Measurements from ENCODE around the gene MCC.

The MCC gene

GRCh38 chr5:113450462-113450861, 37.8 kb downstream of the MCC start:
- Histone ChIP-seq H3K27ac (no peak overlapping the region), H3K27me3 (ENCODE audit: insufficient read depth, low read depth, severe bottlenecking) (no peaks in the 10 kb centered on the region), H3K36me3 (no peaks in the 10 kb centered on the region), H3K4me3 (ENCODE audit: low read depth, low read length) (no peak overlapping the region), H3K9me3 (ENCODE audit: severe bottlenecking) (no peaks in the 10 kb centered on the region)
- no peak for TF ChIP-seq CTCF (IDR thresholded peaks at IDR 0.05; ENCODE audit: low read depth, low read length)
- DNase-seq = no peak

DNA sequence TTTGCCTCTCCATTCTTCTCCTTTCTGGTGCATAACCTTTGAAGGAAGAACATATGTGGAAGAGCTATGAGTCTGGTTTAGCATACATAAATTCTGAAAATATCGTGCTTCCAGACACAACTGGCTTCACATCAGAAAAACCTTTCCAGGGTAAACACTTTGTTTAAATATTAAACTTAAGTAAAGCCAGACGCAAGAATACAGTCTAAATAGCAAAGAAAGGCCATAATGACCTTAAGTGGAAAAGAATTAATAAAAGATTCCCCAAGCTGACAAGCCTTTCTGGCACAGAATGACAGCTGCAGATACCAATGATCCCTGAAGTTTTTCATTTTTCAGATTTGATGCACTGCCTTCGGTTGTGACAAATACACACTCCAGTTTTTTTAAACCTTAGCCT, 40.0 kb downstream of the MCC start:
- no peaks in the 10 kb centered on the region for H3K36me3 ChIP-seq
- no peak for DNase-seq
- H3K27me3 ChIP-seq (ENCODE audit: insufficient read depth, low read depth, severe bottlenecking) = no peaks in the 10 kb centered on the region
- no peaks in the 10 kb centered on the region for H3K9me3 ChIP-seq (ENCODE audit: severe bottlenecking)
- no peak for TF ChIP-seq CTCF (IDR thresholded peaks at IDR 0.05; ENCODE audit: low read depth, low read length)
- no peak overlapping the region for H3K27ac ChIP-seq
- H3K4me3 ChIP-seq (ENCODE audit: low read depth, low read length) = no peak overlapping the region

- no peak overlapping the region for H3K4me3 ChIP-seq (ENCODE audit: low read depth, low read length)
- no peaks in the 10 kb centered on the region for H3K36me3 ChIP-seq
- no peaks in the 10 kb centered on the region for H3K9me3 ChIP-seq (ENCODE audit: severe bottlenecking)
- no peaks in the 10 kb centered on the region for H3K27me3 ChIP-seq (ENCODE audit: insufficient read depth, low read depth, severe bottlenecking)
- peak; percentile 60 for DNase-seq
- peak; percentile 37 for TF ChIP-seq CTCF (IDR thresholded peaks at IDR 0.05; ENCODE audit: low read depth, low read length)
- no peak overlapping the region for H3K27ac ChIP-seq
These were observed 40.7 kb downstream of the MCC start for GRCh38 chr5:113447498-113448050.

- H3K27ac ChIP-seq = no peak overlapping the region
- no peak for TF ChIP-seq CTCF (IDR thresholded peaks at IDR 0.05; ENCODE audit: low read depth, low read length)
- no peaks in the 10 kb centered on the region for H3K27me3 ChIP-seq (ENCODE audit: insufficient read depth, low read depth, severe bottlenecking)
- H3K36me3 ChIP-seq = no peaks in the 10 kb centered on the region
- no peaks in the 10 kb centered on the region for H3K9me3 ChIP-seq (ENCODE audit: severe bottlenecking)
- H3K4me3 ChIP-seq (ENCODE audit: low read depth, low read length) = no peak overlapping the region
- no peak for DNase-seq
These were observed 41.8 kb downstream of the MCC start for GRCh38 chr5:113446358-113446927.

GRCh38 chr5:113437111-113437510, 51.1 kb downstream of the MCC start:
- Histone ChIP-seq H3K27ac (no peak overlapping the region), H3K4me3 (ENCODE audit: low read depth, low read length) (no peak overlapping the region), H3K36me3 (no peaks in the 10 kb centered on the region), H3K9me3 (ENCODE audit: severe bottlenecking) (no peaks in the 10 kb centered on the region), H3K27me3 (ENCODE audit: insufficient read depth, low read depth, severe bottlenecking) (no peaks in the 10 kb centered on the region)
- DNase-seq = no peak
- no peak for TF ChIP-seq CTCF (IDR thresholded peaks at IDR 0.05; ENCODE audit: low read depth, low read length)

DNA sequence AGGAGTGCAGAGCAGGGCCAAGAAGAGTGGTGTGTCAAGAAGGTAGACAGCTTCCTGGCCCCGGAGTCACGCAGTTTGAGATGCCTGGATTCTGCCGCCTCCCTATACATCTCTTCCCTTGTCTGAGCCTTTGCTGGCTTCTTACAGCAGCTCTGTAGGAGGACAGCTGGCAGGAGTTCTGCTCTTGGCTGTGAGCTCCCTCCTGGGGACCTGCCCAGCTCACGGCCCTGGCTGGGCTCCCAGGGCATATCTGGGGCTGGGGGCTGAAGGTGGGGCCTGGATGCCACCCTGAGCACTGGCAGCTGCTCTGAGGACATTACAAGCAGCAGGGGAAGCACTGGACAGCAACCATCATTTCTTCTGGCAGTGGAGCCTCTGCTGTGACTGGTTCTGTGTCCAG, 52.7 kb downstream of the MCC start:
- Histone ChIP-seq H3K4me3 (ENCODE audit: low read depth, low read length) (no peak overlapping the region), H3K36me3 (no peaks in the 10 kb centered on the region)
- TF ChIP-seq CTCF (IDR thresholded peaks at IDR 0.05; ENCODE audit: low read depth, low read length) = no peak

More for the DNA sequence above, 52.7 kb downstream of the MCC start:
- Histone ChIP-seq H3K9me3 (ENCODE audit: severe bottlenecking) (no peaks in the 10 kb centered on the region), H3K27me3 (ENCODE audit: insufficient read depth, low read depth, severe bottlenecking) (no peaks in the 10 kb centered on the region), H3K27ac (no peak overlapping the region)
- DNase-seq = no peak
